Measurements from ENCODE around the gene NFX1. TPM values are rescaled to one million over a fixed set of nuclear protein-coding genes. Genes with fewer than 3 reads are reported as not detected.

Gene NFX1
- total RNA-seq, 1 donor from 2014 or later, result 13.0 TPM

DNA sequence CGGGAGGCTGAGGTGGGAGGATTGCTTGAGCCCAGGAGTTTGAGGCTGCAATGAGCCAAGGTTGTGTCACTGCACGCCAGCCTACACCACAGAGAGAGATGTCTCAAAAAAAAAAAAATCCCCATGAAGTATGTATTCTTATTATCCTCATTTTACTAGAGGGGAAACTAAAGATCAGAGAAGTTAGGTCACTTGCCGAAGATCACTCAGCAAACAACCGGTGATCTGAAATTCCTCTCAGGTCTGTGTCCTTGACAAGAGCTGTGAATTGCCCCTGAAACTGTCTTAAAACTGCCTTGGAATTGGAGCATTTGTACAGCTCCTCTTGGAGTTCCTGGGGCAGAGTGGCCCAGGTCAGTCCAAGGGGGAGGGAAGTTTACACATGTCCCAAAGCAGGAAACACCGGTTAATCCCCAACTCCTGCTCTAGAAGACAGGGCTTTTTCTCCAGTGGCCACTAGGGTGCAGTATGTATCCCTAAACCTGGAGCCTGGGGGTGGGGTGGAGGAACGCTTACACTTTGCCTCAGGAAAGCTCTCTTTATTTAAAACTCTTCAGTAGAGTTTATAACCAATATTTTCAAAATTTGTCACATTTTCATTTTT, 84.4 kb downstream of the NFX1 start:
- peak overlapping the region; percentile 97 for H2AFZ ChIP-seq (replicated peaks)

GRCh38 chr9:33375238-33375840, 85.0 kb downstream of the NFX1 start:
- peaks cover 25% of the 10 kb centered on the region for H3K4me1 Mint-ChIP-seq
- TF ChIP-seq EZH2 (IDR thresholded peaks at IDR 0.05) (no peak), EZH2phosphoT487 (IDR thresholded peaks at IDR 0.05) (no peak)
- TF ChIP-seq, protein P1, sequence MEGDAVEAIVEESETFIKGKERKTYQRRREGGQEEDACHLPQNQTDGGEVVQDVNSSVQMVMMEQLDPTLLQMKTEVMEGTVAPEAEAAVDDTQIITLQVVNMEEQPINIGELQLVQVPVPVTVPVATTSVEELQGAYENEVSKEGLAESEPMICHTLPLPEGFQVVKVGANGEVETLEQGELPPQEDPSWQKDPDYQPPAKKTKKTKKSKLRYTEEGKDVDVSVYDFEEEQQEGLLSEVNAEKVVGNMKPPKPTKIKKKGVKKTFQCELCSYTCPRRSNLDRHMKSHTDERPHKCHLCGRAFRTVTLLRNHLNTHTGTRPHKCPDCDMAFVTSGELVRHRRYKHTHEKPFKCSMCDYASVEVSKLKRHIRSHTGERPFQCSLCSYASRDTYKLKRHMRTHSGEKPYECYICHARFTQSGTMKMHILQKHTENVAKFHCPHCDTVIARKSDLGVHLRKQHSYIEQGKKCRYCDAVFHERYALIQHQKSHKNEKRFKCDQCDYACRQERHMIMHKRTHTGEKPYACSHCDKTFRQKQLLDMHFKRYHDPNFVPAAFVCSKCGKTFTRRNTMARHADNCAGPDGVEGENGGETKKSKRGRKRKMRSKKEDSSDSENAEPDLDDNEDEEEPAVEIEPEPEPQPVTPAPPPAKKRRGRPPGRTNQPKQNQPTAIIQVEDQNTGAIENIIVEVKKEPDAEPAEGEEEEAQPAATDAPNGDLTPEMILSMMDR (IDR thresholded peaks at IDR 0.05), result no peak
- no peaks in the 10 kb centered on the region for H3K9me3 Mint-ChIP-seq
- H3K27ac Mint-ChIP-seq, result peak overlapping the region; percentile 97
- Histone ChIP-seq H3K27ac (peak overlapping the region; percentile 88), H4K20me1 (ENCODE audit: low read depth) (no peaks in the 10 kb centered on the region), H3K4me3 (peak overlapping the region; percentile 20), H3F3A (ENCODE audit: low read depth) (peaks cover 14% of the 10 kb centered on the region), H3K79me2 (ENCODE audit: low read depth) (no peaks in the 10 kb centered on the region), H3K36me3 (no peaks in the 10 kb centered on the region), H3K27me3 (no peaks in the 10 kb centered on the region), H3K4me1 (peaks cover 6% of the 10 kb centered on the region), H2AFZ (replicated peaks) (peak overlapping the region; percentile 97), H3K4me2 (peak overlapping the region; percentile 55), H3K9me3 (ENCODE audit: low read depth) (no peaks in the 10 kb centered on the region), H3K9ac (no peak overlapping the region)
- no peaks in the 10 kb centered on the region for H3K27me3 Mint-ChIP-seq (ENCODE audit: insufficient read depth, low read depth)
- peak overlapping the region; percentile 28 for H3K4me3 Mint-ChIP-seq
- peak; percentile 73 for DNase-seq (ENCODE audit: low spot score)
- no peaks in the 10 kb centered on the region for H3K36me3 Mint-ChIP-seq

More for the DNA sequence above, 84.4 kb downstream of the NFX1 start:
- Histone ChIP-seq H3K4me3 (peak overlapping the region; percentile 20), H3K27ac (no peak overlapping the region), H3F3A (ENCODE audit: low read depth) (peaks cover 14% of the 10 kb centered on the region), H3K4me1 (peaks cover 6% of the 10 kb centered on the region), H3K9ac (no peak overlapping the region), H3K79me2 (ENCODE audit: low read depth) (no peaks in the 10 kb centered on the region), H3K4me2 (peak overlapping the region; percentile 55), H3K9me3 (ENCODE audit: low read depth) (no peaks in the 10 kb centered on the region), H4K20me1 (ENCODE audit: low read depth) (no peaks in the 10 kb centered on the region), H3K36me3 (no peaks in the 10 kb centered on the region), H3K27me3 (no peaks in the 10 kb centered on the region)
- H3K36me3 Mint-ChIP-seq, result no peaks in the 10 kb centered on the region
- H3K9me3 Mint-ChIP-seq, result no peaks in the 10 kb centered on the region
- DNase-seq (ENCODE audit: low spot score), result peak; percentile 90
- no peaks in the 10 kb centered on the region for H3K27me3 Mint-ChIP-seq (ENCODE audit: insufficient read depth, low read depth)
- no peak overlapping the region for H3K4me3 Mint-ChIP-seq
- peaks cover 25% of the 10 kb centered on the region for H3K4me1 Mint-ChIP-seq
- no peak for TF ChIP-seq EZH2 (IDR thresholded peaks at IDR 0.05)
- TF ChIP-seq, protein P1 (IDR thresholded peaks at IDR 0.05), result peak; percentile 92
- H3K27ac Mint-ChIP-seq, result peak overlapping the region; percentile 97

- no peaks in the 10 kb centered on the region for H3K27me3 Mint-ChIP-seq (ENCODE audit: insufficient read depth, low read depth)
- peak overlapping the region; percentile 28 for H3K4me3 Mint-ChIP-seq
- H3K4me1 Mint-ChIP-seq, result peaks cover 29% of the 10 kb centered on the region
- Histone ChIP-seq H4K20me1 (ENCODE audit: low read depth) (no peaks in the 10 kb centered on the region), H3K4me1 (peaks cover 9% of the 10 kb centered on the region), H3K9ac (no peak overlapping the region), H3K27ac (peak overlapping the region; percentile 88), H3K9me3 (ENCODE audit: low read depth) (no peaks in the 10 kb centered on the region), H3K27me3 (no peaks in the 10 kb centered on the region), H3K79me2 (ENCODE audit: low read depth) (no peaks in the 10 kb centered on the region), H3F3A (ENCODE audit: low read depth) (peaks cover 14% of the 10 kb centered on the region), H3K4me3 (no peak overlapping the region), H2AFZ (replicated peaks) (peak overlapping the region; percentile 97), H3K36me3 (no peaks in the 10 kb centered on the region), H3K4me2 (no peak overlapping the region)
- H3K36me3 Mint-ChIP-seq, result no peaks in the 10 kb centered on the region
- TF ChIP-seq, protein P1 (IDR thresholded peaks at IDR 0.05), result no peak
- TF ChIP-seq EZH2 (IDR thresholded peaks at IDR 0.05) (no peak), EZH2phosphoT487 (IDR thresholded peaks at IDR 0.05) (no peak)
- peak overlapping the region; percentile 97 for H3K27ac Mint-ChIP-seq
- no peaks in the 10 kb centered on the region for H3K9me3 Mint-ChIP-seq
- no peak for DNase-seq (ENCODE audit: low spot score)
Measured at GRCh38 chr9:33375841-33376321, 85.6 kb downstream of the NFX1 start.
